DMS53 treated with DMSO at 0.1 percent for 48 hours (cell line): ENCODE results near the gene CLCA1.

Experiments used
- DNase-seq: peaks from one replicate; lab custom pipeline; 2025; ENCODE audit not compliant: unreplicated experiment; lab: John Stamatoyannopoulos, UW

Gene CLCA1

GRCh38 chr1:86460998-86461397 is 7.7 kb upstream of the CLCA1 start:
- DNase-seq = no peak

- no peak for DNase-seq
These were observed 7.2 kb upstream of the CLCA1 start for GRCh38 chr1:86461482-86461881.

DNA sequence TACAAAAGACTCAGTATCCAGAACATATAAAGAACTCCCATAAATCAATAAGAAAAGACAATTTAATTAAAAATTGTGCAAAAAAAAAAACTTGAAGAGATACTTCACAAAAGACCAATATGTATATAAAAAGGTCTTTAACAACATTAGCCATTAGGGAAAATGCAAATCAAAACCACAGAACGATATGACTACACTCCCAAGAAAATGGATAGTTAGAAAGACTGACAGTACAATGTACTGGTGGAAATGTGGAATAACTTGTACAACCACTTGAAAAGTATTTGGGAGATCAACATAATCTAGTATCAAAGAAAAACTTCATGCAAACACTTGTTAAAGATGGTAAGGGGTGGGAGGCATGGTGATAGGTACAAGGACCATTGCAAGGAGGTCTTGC is 3.9 kb upstream of the CLCA1 start:
- no peak for DNase-seq

GRCh38 chr1:86466109-86466844 is 2.5 kb upstream of the CLCA1 start:
- peak; percentile 57 for DNase-seq

- DNase-seq = no peak
These were observed 1.7 kb upstream of the CLCA1 start for GRCh38 chr1:86466986-86467385.

DNA sequence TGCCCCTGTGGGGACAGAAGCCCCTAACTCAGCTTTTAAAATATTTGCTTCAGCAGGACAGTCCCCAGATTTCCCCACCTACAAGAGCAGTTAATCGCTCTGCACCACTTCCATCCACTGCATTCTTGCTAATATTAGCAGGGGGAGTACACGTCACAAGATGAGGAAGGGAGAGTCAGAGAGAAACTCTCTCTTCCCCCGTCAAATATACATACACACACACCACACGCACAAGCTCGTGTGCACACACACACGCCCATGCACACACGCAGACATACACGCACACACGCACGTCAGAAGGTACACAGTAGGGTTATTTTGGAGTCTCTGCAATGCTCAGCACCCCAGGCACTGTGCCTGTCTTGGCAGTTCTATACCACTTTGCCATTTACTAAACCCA is 2.1 kb downstream of the CLCA1 start:
- DNase-seq = no peak

DNA sequence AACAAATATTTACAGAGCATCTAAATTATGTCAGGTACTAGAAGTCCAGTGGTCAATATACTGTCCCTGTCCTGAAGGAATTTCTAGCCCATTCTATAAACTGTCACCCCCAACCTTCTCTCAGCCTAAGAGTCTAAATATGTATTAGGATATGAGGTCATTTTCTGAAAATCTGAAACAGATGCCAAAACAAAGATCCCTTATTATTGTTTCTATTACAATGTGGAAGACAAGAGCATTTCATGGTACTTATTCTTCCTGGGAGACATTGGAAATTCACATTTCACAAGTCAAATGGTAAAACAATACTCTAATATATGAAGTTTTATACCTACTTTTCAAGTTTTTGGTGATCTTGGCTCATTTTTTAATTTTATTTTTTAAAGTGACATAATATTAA is 2.6 kb downstream of the CLCA1 start:
- DNase-seq = no peak

- DNase-seq = no peak
These were observed 3.4 kb downstream of the CLCA1 start for GRCh38 chr1:86472152-86472551.

DNA sequence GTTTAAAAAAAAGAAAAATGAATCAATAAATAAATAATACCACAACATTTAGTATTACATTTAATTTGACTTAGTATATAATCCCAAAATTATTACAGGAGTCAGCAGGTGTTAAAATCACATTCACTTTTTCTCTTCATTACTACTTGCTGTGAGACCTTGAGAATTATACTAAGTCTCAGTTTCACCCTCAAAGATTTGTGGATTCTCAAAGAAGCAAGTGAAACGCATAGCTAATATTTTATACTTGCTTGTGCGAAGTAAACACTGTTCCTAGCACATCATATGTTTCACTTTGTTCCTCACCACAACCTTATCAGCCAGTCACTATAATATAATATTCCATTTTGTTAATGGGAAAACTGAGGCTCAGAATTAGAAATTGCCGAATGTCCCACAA is 4.0 kb downstream of the CLCA1 start:
- no peak for DNase-seq

DNA sequence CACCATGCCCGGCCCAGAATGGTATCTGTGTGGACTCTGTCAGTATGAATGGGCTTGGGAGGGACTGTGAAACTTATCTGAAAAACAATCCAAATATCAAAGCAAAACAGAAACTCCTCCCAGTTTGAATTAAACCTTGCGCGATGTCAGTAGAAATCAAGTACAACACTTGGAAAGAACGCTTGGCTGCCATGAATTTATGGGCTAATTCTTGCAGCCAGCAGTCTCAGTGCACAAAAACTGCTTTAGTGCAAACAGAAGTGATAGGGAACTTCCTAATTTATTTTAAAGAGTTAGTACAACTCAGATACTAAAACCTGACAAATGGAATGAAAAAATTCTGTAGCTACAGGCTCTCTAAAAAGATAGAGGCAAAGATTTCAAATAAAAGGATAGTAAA is 8.5 kb downstream of the CLCA1 start:
- no peak for DNase-seq

GRCh38 chr1:86477682-86478081 is 9.0 kb downstream of the CLCA1 start:
- no peak for DNase-seq

DNA sequence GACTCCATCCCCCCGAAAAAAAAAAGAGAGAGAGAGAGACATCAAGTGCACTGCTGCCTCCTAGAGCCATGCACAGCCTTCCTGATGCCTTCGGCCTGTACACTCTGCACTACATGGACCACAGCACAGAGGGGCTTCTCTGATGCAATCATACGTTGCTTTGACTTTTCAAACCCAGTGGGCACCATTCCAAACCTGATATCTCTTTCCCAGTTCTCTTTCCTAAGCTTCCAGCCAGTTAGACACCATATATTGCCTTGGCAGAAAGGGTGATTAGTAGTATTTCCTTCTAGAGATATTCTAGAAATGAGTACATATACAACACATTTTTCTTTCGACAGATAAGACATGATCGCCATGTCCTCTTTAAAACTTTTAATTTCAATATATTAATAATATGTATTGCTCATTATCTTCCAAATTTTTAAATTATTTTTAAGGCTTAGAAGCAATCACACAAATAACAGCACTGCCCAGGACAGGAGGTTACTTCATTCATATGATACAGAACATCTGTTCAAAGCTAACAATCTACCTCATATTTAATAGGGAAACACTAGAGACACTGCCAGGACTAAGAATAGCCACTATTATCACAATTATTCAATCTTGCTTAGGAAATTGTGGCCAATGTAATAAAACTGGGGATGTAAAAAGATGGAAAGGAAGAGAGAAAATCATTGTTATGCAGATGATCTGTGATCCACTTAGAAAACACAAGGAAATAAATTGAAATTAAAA is 9.9 kb downstream of the CLCA1 start:
- no peak for DNase-seq

DNA sequence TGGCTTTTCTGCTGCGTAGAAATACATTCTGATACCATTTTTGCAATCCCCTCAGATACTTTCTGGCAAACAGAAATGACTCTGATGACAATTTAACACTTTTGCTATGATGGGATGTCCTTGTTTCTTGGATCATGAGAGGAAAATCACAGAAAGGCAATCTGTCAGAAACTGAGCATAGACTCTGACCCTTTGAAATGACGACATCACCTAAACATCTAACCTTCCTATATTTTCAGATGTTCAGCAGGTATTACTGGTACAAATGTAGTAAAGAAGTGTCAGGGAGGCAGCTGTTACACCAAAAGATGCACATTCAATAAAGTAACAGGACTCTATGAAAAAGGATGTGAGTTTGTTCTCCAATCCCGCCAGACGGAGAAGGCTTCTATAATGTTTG is 13.2 kb downstream of the CLCA1 start:
- DNase-seq = no peak

- DNase-seq = no peak
These were observed 18.5 kb downstream of the CLCA1 start for GRCh38 chr1:86487131-86487810.

- DNase-seq = no peak
These were observed 19.0 kb downstream of the CLCA1 start for GRCh38 chr1:86487811-86488141.

GRCh38 chr1:86489242-86489878 is 20.6 kb downstream of the CLCA1 start:
- DNase-seq = no peak

DNA sequence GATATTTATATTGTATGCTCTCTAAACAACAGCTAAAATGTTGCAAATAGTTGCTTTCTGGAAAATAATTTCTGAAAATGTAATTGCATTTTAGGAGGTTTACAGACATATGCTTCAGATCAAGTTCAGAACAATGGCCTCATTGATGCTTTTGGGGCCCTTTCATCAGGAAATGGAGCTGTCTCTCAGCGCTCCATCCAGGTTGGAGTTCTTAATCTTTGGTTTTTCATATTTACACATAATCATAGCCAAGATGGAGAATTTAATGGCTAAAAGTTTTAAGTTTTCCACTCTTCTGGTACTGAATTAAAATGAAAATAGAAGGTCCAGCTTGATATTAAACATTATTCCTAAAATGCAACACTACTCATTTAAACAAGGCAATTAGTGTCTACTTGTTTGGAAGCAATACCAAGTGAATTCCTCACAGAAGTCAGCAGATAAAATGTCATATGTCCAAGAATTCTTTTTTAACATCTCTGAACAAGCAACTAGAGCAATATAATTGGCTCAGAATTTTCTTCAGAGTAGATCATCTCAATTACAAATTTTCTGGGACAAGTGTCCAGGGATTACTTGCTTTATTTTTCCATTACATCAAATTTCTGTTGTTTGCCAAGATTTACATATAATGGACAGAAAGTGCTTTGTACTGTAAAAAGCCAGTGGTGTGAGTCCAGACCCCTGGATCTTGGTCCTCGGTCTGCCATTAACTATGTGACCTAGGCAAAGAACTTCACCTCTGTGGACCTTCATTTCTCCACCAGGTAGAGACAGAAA is 22.6 kb downstream of the CLCA1 start:
- DNase-seq = no peak

DNA sequence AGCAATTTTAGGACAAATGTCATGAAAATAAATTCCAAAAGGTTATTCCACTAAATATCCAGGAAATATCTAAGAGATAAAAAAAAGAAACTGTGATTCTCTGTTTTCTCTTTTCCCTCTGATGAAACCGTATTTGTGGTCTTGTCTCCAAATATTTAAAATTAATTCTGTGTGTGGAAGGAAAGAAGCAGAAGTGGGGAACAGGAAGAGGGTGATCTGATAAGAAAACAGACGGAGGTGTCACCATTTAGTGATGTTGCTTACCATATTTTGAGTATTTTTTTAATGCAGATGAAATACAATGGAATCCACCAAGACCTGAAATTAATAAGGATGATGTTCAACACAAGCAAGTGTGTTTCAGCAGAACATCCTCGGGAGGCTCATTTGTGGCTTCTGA is 29.6 kb downstream of the CLCA1 start:
- no peak for DNase-seq

- peak; percentile 74 for DNase-seq
These were observed 31.4 kb downstream of the CLCA1 start for GRCh38 chr1:86499987-86500593.

DNA sequence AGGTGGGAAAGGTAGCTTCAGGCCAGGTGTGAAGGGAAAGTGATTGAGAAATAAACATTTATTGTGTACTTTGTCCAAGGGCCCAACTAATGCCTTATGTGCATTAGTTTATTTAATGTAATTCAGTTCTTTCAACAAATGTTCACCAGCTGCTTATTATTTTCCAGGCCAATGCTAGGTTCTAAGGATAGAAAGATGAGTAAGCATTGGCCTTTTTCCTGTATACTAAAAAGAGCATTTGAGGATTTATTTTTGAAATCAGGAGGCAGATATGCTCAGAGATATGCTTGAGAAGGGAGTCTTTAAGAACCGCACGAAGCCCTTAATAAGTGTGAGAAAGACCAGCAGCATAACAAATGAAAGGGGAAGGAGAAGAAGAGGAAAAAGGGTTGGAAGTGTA is 32.0 kb downstream of the CLCA1 start:
- DNase-seq = no peak
